Measurements from ENCODE around the gene DRD3.

The DRD3 gene

GRCh38 chr3:114176890-114177289 lies 2.0 kb downstream of the DRD3 start:
- no peak for DNase-seq

GRCh38 chr3:114176487-114176886 lies 2.4 kb downstream of the DRD3 start:
- no peak for DNase-seq

- DNase-seq: no peak
Measured at GRCh38 chr3:114175204-114175987, 3.5 kb downstream of the DRD3 start.

GRCh38 chr3:114171677-114172076 lies 7.2 kb downstream of the DRD3 start:
- DNase-seq: no peak

- DNase-seq: no peak
Measured at GRCh38 chr3:114168150-114168549, 10.7 kb downstream of the DRD3 start.

GRCh38 chr3:114157321-114157720 lies 21.5 kb downstream of the DRD3 start:
- DNase-seq: no peak

- DNase-seq: peak; percentile 4 to 31
Measured at GRCh38 chr3:114155370-114155821, 23.5 kb downstream of the DRD3 start.

GRCh38 chr3:114154321-114154821 lies 24.5 kb downstream of the DRD3 start:
- DNase-seq: no peak

GRCh38 chr3:114152519-114153151 lies 26.2 kb downstream of the DRD3 start:
- DNase-seq: peak; percentile 47 to 81

- DNase-seq: no peak
Measured at GRCh38 chr3:114151091-114151490, 27.8 kb downstream of the DRD3 start.

- peak in 1 of 2 experiments; percentile 12 for DNase-seq
Measured at GRCh38 chr3:114147251-114147650, 31.6 kb downstream of the DRD3 start.

GRCh38 chr3:114144909-114145688 lies 33.8 kb downstream of the DRD3 start:
- no peak for DNase-seq

- DNase-seq: no peak
Measured at GRCh38 chr3:114143817-114144216, 35.0 kb downstream of the DRD3 start.

GRCh38 chr3:114139836-114140235 lies 39.0 kb downstream of the DRD3 start:
- no peak for DNase-seq

GRCh38 chr3:114133947-114134346 lies 44.9 kb downstream of the DRD3 start:
- no peak for DNase-seq

GRCh38 chr3:114132500-114132899 lies 46.4 kb downstream of the DRD3 start:
- no peak for DNase-seq

GRCh38 chr3:114128826-114129225 lies 50.0 kb downstream of the DRD3 start:
- no peak for DNase-seq

- no peak for DNase-seq
Measured at GRCh38 chr3:114128231-114128630, 50.6 kb downstream of the DRD3 start.

- no peak for DNase-seq
Measured at GRCh38 chr3:114127517-114127916, 51.3 kb downstream of the DRD3 start.

- DNase-seq: no peak
Measured at GRCh38 chr3:114126461-114126860, 52.4 kb downstream of the DRD3 start.

GRCh38 chr3:114122027-114122709 lies 56.7 kb downstream of the DRD3 start:
- DNase-seq: no peak

- no peak for DNase-seq
Measured at GRCh38 chr3:114120211-114120610, 58.6 kb downstream of the DRD3 start.

GRCh38 chr3:114119776-114120175 lies 59.1 kb downstream of the DRD3 start:
- DNase-seq: no peak

All from SHP77 (cell line).